ENCODE data around the gene FSIP1. TPM values are rescaled to one million over a fixed set of nuclear protein-coding genes. Genes with fewer than 3 reads are reported as not detected.

Gene FSIP1
- total RNA-seq, 1 experiment from 2014 or later, result 1.3 TPM

DNA sequence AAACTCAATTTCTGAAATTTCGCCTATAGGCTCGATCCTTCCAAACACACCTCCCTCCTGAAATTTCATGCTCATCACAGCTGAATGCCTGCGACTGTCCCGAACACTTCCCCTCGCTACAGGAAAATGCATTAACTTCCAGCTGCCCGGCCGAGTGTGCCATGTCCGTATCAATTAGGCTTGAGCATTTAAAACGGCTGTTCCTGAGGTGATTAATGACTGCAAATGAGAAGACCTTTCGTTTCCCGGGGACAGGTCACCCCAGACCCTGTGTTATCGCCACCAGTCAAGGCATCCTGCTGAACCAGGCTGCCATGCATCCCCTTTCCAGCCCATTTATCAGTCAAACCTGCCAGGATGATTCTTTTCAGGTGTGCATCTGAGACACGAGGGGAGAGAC is 138.5 kb downstream of the FSIP1 start:
- peaks cover 4% of the 10 kb centered on the region for H3K4me1 ChIP-seq
- no peaks in the 10 kb centered on the region for H3K36me3 ChIP-seq (ENCODE audit: control insufficient read depth, insufficient read depth, low read length)
- BruUV-seq (replicated peaks), result no TSS peak
- no peak for DNase-seq
- H3K9me3 Mint-ChIP-seq (ENCODE audit: unreplicated experiment), result no peaks in the 10 kb centered on the region
- H3K27me3 ChIP-seq (replicated peaks; ENCODE audit: control insufficient read depth, insufficient read depth, low read length), result no peaks in the 10 kb centered on the region
- intact Hi-C loops (cut with micrococcal nuclease; ENCODE audit: unreplicated experiment), result no loop called here
- ChIA-PET POLR2A (no interaction called here), CTCF (interaction anchor here (0.6 kb wide), 1 partner anchor 112 kb away, joined by 3 read pairs; no protein-coding TSS in a partner anchor)
- H3K27ac Mint-ChIP-seq (ENCODE audit: unreplicated experiment), result no peak overlapping the region
- no peaks in the 10 kb centered on the region for H3K4me1 Mint-ChIP-seq (ENCODE audit: low read depth, unreplicated experiment)
- H3K36me3 Mint-ChIP-seq (ENCODE audit: insufficient read depth, unreplicated experiment), result no peaks in the 10 kb centered on the region
- no peak overlapping the region for H3K4me3 ChIP-seq (ENCODE audit: low read depth, low read length)
- H3K4me3 Mint-ChIP-seq (ENCODE audit: unreplicated experiment), result no peak overlapping the region
- no peaks in the 10 kb centered on the region for H3K27me3 Mint-ChIP-seq (ENCODE audit: insufficient read depth, unreplicated experiment)
- H3K9me3 ChIP-seq, result no peaks in the 10 kb centered on the region
- TF ChIP-seq, protein P1, sequence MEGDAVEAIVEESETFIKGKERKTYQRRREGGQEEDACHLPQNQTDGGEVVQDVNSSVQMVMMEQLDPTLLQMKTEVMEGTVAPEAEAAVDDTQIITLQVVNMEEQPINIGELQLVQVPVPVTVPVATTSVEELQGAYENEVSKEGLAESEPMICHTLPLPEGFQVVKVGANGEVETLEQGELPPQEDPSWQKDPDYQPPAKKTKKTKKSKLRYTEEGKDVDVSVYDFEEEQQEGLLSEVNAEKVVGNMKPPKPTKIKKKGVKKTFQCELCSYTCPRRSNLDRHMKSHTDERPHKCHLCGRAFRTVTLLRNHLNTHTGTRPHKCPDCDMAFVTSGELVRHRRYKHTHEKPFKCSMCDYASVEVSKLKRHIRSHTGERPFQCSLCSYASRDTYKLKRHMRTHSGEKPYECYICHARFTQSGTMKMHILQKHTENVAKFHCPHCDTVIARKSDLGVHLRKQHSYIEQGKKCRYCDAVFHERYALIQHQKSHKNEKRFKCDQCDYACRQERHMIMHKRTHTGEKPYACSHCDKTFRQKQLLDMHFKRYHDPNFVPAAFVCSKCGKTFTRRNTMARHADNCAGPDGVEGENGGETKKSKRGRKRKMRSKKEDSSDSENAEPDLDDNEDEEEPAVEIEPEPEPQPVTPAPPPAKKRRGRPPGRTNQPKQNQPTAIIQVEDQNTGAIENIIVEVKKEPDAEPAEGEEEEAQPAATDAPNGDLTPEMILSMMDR (IDR thresholded peaks at IDR 0.05; ENCODE audit: insufficient read depth in 1 of 2, low read depth in 1 of 2, low read length in 1 of 2, severe bottlenecking in 1 of 2, unreplicated experiment in 1 of 2), result no peak

DNA sequence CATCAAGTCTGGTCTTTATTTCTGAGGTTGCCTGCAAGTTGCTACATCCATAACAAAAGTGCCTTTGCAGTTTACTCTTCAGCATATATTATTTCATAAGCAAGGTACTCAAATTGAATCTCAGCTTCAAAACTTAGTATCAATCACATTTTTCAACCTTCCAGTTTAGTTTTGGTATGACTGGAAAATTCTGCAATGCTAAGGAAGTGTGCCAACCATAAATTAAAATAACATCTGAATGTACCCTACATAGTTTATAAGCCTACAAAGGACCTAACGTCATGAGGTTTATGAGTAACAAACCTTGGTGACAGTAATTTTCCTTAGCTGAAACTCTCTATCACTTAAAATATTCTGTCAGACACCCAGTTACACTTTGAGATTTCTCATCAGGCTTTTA is 138.9 kb downstream of the FSIP1 start:
- no TSS peak for BruUV-seq (replicated peaks)
- Histone ChIP-seq H3K4me3 (ENCODE audit: low read depth, low read length) (no peak overlapping the region), H3K4me1 (peaks cover 8% of the 10 kb centered on the region), H3K36me3 (ENCODE audit: control insufficient read depth, insufficient read depth, low read length) (no peaks in the 10 kb centered on the region), H3K27me3 (replicated peaks; ENCODE audit: control insufficient read depth, insufficient read depth, low read length) (no peaks in the 10 kb centered on the region), H3K9me3 (no peaks in the 10 kb centered on the region)
- Mint-ChIP-seq H3K9me3 (ENCODE audit: unreplicated experiment) (no peaks in the 10 kb centered on the region), H3K27me3 (ENCODE audit: insufficient read depth, unreplicated experiment) (no peaks in the 10 kb centered on the region), H3K36me3 (ENCODE audit: insufficient read depth, unreplicated experiment) (no peaks in the 10 kb centered on the region), H3K27ac (ENCODE audit: unreplicated experiment) (no peak overlapping the region), H3K4me3 (ENCODE audit: unreplicated experiment) (no peak overlapping the region), H3K4me1 (ENCODE audit: low read depth, unreplicated experiment) (peaks cover 1% of the 10 kb centered on the region)
- intact Hi-C loops (cut with micrococcal nuclease; ENCODE audit: unreplicated experiment), result no loop called here
- ChIA-PET CTCF (interaction anchor here (0.6 kb wide), 1 partner anchor 113 kb away, joined by 3 read pairs; no protein-coding TSS in a partner anchor), POLR2A (no interaction called here)
- no peak for DNase-seq
- TF ChIP-seq, protein P1 (IDR thresholded peaks at IDR 0.05; ENCODE audit: insufficient read depth in 1 of 2, low read depth in 1 of 2, low read length in 1 of 2, severe bottlenecking in 1 of 2, unreplicated experiment in 1 of 2), result no peak

DNA sequence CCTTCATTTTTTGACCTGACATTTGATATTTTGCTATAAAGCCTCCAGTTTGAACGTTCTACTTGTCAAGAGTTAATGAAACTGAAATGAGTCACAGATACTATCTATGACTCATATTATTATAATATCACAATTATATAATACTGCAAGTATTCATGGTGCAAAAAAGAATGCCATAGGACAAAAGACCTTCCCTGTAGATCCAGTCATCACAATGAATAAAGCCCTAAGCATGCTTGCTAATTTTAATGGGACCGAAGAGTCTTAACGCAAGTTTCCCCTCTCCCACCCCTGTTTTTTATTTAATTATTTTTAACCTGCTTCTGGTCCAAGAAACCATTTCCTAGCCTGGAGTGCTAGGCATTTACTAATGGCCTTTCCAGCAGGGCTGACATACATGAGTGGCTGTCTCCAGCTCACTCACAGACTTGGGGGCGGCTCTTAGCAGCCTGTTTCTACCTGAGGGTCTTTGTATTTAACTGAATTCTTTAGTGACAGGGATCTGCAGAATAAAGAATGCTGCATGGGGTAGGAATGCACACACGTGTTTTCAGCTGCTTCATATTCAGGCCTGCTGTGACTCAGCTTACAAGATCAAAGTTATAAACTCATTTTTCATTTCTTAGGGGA is 140.5 kb downstream of the FSIP1 start:
- H3K27ac Mint-ChIP-seq (ENCODE audit: unreplicated experiment), result no peak overlapping the region
- POLR2A ChIA-PET, result no interaction called here
- H3K4me3 Mint-ChIP-seq (ENCODE audit: unreplicated experiment), result no peak overlapping the region

More for the DNA sequence above, 140.5 kb downstream of the FSIP1 start:
- H3K9me3 Mint-ChIP-seq (ENCODE audit: unreplicated experiment), result no peaks in the 10 kb centered on the region
- Histone ChIP-seq H3K36me3 (ENCODE audit: control insufficient read depth, insufficient read depth, low read length) (no peaks in the 10 kb centered on the region), H3K27me3 (replicated peaks; ENCODE audit: control insufficient read depth, insufficient read depth, low read length) (no peaks in the 10 kb centered on the region), H3K4me1 (peaks cover 13% of the 10 kb centered on the region), H3K4me3 (ENCODE audit: low read depth, low read length) (no peak overlapping the region), H3K9me3 (no peaks in the 10 kb centered on the region)
- H3K27me3 Mint-ChIP-seq (ENCODE audit: insufficient read depth, unreplicated experiment), result no peaks in the 10 kb centered on the region
- CTCF ChIA-PET, result no interaction called here
- peaks cover 7% of the 10 kb centered on the region for H3K4me1 Mint-ChIP-seq (ENCODE audit: low read depth, unreplicated experiment)
- BruUV-seq (replicated peaks), result no TSS peak
- H3K36me3 Mint-ChIP-seq (ENCODE audit: insufficient read depth, unreplicated experiment), result no peaks in the 10 kb centered on the region
- intact Hi-C loops (cut with micrococcal nuclease; ENCODE audit: unreplicated experiment), result no loop called here
- DNase-seq, result no peak
- TF ChIP-seq, protein P1 (IDR thresholded peaks at IDR 0.05; ENCODE audit: insufficient read depth in 1 of 2, low read depth in 1 of 2, low read length in 1 of 2, severe bottlenecking in 1 of 2, unreplicated experiment in 1 of 2), result no peak

Data from Caco-2 (cell line).